GM21423 (cell line): ENCODE measurements around the gene ELOVL7.
"Not testable (repeated sequence)": the region's sequence is repeated elsewhere in the genome, so short reads cannot be mapped to it uniquely, and the experiment has no call there.

Experiments used
- ATAC-seq: cut with Tn5 transposase; IDR thresholded peaks from one replicate; pipeline ENCODE4 v1.9.1; 2021; ENCODE audit warnings: mild to moderate bottlenecking, moderate library complexity; ENCODE audit not compliant: unreplicated experiment

The ELOVL7 gene

GRCh38 chr5:60797482-60798153 lies 46.5 kb downstream of the ELOVL7 start:
- ATAC-seq: no peak

- ATAC-seq: not testable (repeated sequence)
Measured at GRCh38 chr5:60795424-60795950, 48.6 kb downstream of the ELOVL7 start.

- no peak for ATAC-seq
Measured at GRCh38 chr5:60794691-60795090, 49.4 kb downstream of the ELOVL7 start.

- ATAC-seq: no peak
Measured at GRCh38 chr5:60792438-60792837, 51.6 kb downstream of the ELOVL7 start.

GRCh38 chr5:60789551-60789950 lies 54.5 kb downstream of the ELOVL7 start:
- no peak for ATAC-seq

- ATAC-seq: no peak
Measured at GRCh38 chr5:60788863-60789513, 55.1 kb downstream of the ELOVL7 start.

GRCh38 chr5:60779466-60779865 lies 64.6 kb downstream of the ELOVL7 start:
- no peak for ATAC-seq

GRCh38 chr5:60776343-60776742 lies 67.7 kb downstream of the ELOVL7 start:
- ATAC-seq: no peak

- no peak for ATAC-seq
Measured at GRCh38 chr5:60765019-60765709, 78.9 kb downstream of the ELOVL7 start.

GRCh38 chr5:60763061-60763460 lies 81.0 kb downstream of the ELOVL7 start:
- ATAC-seq: no peak

- no peak for ATAC-seq
Measured at GRCh38 chr5:60754495-60754894, 89.6 kb downstream of the ELOVL7 start.

GRCh38 chr5:60744682-60745081 lies 99.4 kb downstream of the ELOVL7 start:
- ATAC-seq: no peak

GRCh38 chr5:60743511-60744314 lies 100.4 kb downstream of the ELOVL7 start:
- ATAC-seq: no peak

GRCh38 chr5:60740322-60740721 lies 103.7 kb downstream of the ELOVL7 start:
- no peak for ATAC-seq

GRCh38 chr5:60738933-60739332 lies 105.1 kb downstream of the ELOVL7 start:
- ATAC-seq: no peak

GRCh38 chr5:60738461-60738860 lies 105.6 kb downstream of the ELOVL7 start:
- ATAC-seq: no peak

GRCh38 chr5:60730858-60731257 lies 113.2 kb downstream of the ELOVL7 start:
- not testable (repeated sequence) for ATAC-seq

- no peak for ATAC-seq
Measured at GRCh38 chr5:60727033-60727679, 116.9 kb downstream of the ELOVL7 start.

GRCh38 chr5:60724126-60724525 lies 119.9 kb downstream of the ELOVL7 start:
- ATAC-seq: no peak

- ATAC-seq: no peak
Measured at GRCh38 chr5:60722416-60722815, 121.7 kb downstream of the ELOVL7 start.
